Epithelial cell of proximal tubule (primary cell): ENCODE results near the gene STX1A. TPM values are rescaled to one million over a fixed set of nuclear protein-coding genes. Genes with fewer than 3 reads are reported as not detected.

Experiments used
- DNase-seq: peaks from one replicate; pipeline ENCODE4 v3.0.0-alpha.2; 2011; ENCODE audit warnings: low read depth
- H3K4me3 ChIP-seq: 2 replicates; pipeline ENCODE4 v1.5.1; 2011; ENCODE audit warnings: low read depth, mild to moderate bottlenecking, low read length
- CTCF ChIP-seq: conservative IDR thresholded peaks from 2 replicates; pipeline ENCODE4 v1.5.1; 2012; ENCODE audit warnings: low read depth, mild to moderate bottlenecking, low read length
- total RNA-seq: library from RNA; depleted of rRNA; stranded (reverse); fragments of >200 nt; gene quantifications from 2 replicates; pipeline ENCODE4 v1.2.3, GENCODE V29; 2015

Gene STX1A
- total RNA-seq, 1 donor from 2014 or later = 22.4 TPM

- no peak for TF ChIP-seq CTCF
- DNase-seq = no peak
- H3K4me3 ChIP-seq = no peak overlapping the region
Observed at GRCh38 chr7:73735528-73735905, 16.0 kb upstream of the STX1A start.

- peak; percentile 88 for TF ChIP-seq CTCF
- no peak for DNase-seq
Observed at GRCh38 chr7:73734619-73735527, 15.4 kb upstream of the STX1A start.

GRCh38 chr7:73732397-73732796 lies 12.9 kb upstream of the STX1A start:
- no peak overlapping the region for H3K4me3 ChIP-seq
- DNase-seq = no peak
- no peak for TF ChIP-seq CTCF

More at GRCh38 chr7:73734619-73735527, 15.4 kb upstream of the STX1A start:
- H3K4me3 ChIP-seq = no peak overlapping the region

- no peak for DNase-seq
- TF ChIP-seq CTCF = no peak
- no peak overlapping the region for H3K4me3 ChIP-seq
Observed at GRCh38 chr7:73730485-73730884, 11.0 kb upstream of the STX1A start.

- TF ChIP-seq CTCF = no peak
- no peak for DNase-seq
- H3K4me3 ChIP-seq = no peak overlapping the region
Observed at GRCh38 chr7:73728551-73728950, 9.1 kb upstream of the STX1A start.

- DNase-seq = no peak
- H3K4me3 ChIP-seq = no peak overlapping the region
- TF ChIP-seq CTCF = no peak
Observed at GRCh38 chr7:73727952-73728351, 8.5 kb upstream of the STX1A start.

- TF ChIP-seq CTCF = no peak
- no peak for DNase-seq
- H3K4me3 ChIP-seq = no peak overlapping the region
Observed at GRCh38 chr7:73726083-73726466, 6.6 kb upstream of the STX1A start.
